ENCODE data around the gene GDF10. TPM values are rescaled to one million over a fixed set of nuclear protein-coding genes. Genes with fewer than 3 reads are reported as not detected.

GDF10 gene
- polyA plus RNA-seq, 1 of the 3 experiments (the other 2 are of a cell fraction) = 0.02 TPM

DNA sequence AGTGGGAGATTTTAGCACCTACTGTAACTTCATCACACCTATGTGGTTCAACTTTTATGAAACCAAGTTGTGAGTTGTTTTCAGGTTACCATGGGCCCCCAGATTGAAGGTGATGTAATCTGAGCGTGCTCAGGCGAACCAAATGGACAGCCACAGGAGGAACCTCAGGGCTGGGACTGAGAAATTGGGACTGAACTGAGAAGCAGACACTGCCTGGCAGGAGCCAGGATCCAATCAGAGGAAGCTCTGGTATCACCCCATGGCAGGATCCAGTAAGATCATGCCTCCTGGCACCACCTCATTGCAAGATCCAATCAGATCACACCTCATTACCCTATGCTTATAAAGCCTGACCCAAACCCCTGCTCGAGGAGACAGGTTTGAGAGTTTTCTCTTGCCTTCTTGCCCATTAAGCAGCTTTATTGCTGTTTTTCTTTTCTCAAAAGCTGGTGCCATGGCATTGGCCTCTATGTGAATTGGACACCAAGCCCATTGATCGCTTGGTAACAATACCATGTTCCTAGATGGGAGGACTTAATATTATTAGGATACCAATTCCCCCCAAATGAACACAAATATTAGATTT is 43.2 kb upstream of the GDF10 start:
- H3K9ac ChIP-seq = no peak overlapping the region
- no peak overlapping the region for H2AFZ ChIP-seq (ENCODE audit: low read depth)
- H3K9me2 ChIP-seq = no peaks in the 10 kb centered on the region
- no peak for DNase-seq
- H3F3A ChIP-seq (replicated peaks; ENCODE audit: insufficient read depth) = no peaks in the 10 kb centered on the region
- WGBS (ENCODE audit: low lambda C conversion rate) = 8% methylated on average over 3 of the region's 4 CpGs
- POLR2A ChIA-PET = no interaction called here
- no peaks in the 10 kb centered on the region for H3K9me3 ChIP-seq
- no peaks in the 10 kb centered on the region for H3K36me3 ChIP-seq (replicated peaks in 1 of 2; ENCODE audit: control insufficient read depth in 1 of 2, insufficient read depth in 2 of 2, low read length in 1 of 2)
- TF ChIP-seq NFIC (IDR thresholded peaks at IDR 0.05; ENCODE audit: borderline replicate concordance) (no peak), RFX5 (IDR thresholded peaks at IDR 0.05; ENCODE audit: low read length) (no peak), MXI1 (IDR thresholded peaks at IDR 0.05; ENCODE audit: low read depth, low read length) (no peak), YY1 (IDR thresholded peaks at IDR 0.05; ENCODE audit: low read depth) (no peak), RXRA (IDR thresholded peaks at IDR 0.05; ENCODE audit: borderline replicate concordance, low read depth) (no peak), NRF1 (IDR thresholded peaks at IDR 0.05; ENCODE audit: low read depth, low read length) (no peak), FOSL2 (IDR thresholded peaks at IDR 0.05; ENCODE audit: borderline replicate concordance, low read depth) (no peak), TCF12 (IDR thresholded peaks at IDR 0.05) (no peak), SIN3A (IDR thresholded peaks at IDR 0.05; ENCODE audit: borderline replicate concordance, low read depth, low read length) (no peak), CHD2 (IDR thresholded peaks at IDR 0.05; ENCODE audit: low read length, partially characterized antibody) (no peak), POLR2AphosphoS5 (IDR thresholded peaks at IDR 0.05; ENCODE audit: low read depth, low read length) (no peak), EZH2phosphoT487 (IDR thresholded peaks at IDR 0.05; ENCODE audit: borderline replicate concordance, low read depth) (no peak), TAF1 (IDR thresholded peaks at IDR 0.05; ENCODE audit: borderline replicate concordance, low read depth, low read length) (no peak)
- TF ChIP-seq, protein P1, sequence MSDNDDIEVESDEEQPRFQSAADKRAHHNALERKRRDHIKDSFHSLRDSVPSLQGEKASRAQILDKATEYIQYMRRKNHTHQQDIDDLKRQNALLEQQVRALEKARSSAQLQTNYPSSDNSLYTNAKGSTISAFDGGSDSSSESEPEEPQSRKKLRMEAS (IDR thresholded peaks at IDR 0.05; ENCODE audit: low read depth) = no peak
- TF ChIP-seq, protein P2, sequence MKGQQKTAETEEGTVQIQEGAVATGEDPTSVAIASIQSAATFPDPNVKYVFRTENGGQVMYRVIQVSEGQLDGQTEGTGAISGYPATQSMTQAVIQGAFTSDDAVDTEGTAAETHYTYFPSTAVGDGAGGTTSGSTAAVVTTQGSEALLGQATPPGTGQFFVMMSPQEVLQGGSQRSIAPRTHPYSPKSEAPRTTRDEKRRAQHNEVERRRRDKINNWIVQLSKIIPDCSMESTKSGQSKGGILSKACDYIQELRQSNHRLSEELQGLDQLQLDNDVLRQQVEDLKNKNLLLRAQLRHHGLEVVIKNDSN (IDR thresholded peaks at IDR 0.05; ENCODE audit: borderline replicate concordance, low read depth) = no peak
- no peaks in the 10 kb centered on the region for H4K20me1 ChIP-seq (ENCODE audit: insufficient read depth)
- peaks cover 0 to 30% of the 10 kb centered on the region in 2 experiments; a peak in 1 of 4 replicates for H3K4me1 ChIP-seq (ENCODE audit: control insufficient read depth in 1 of 2, insufficient read depth in 2 of 2, low read depth in 1 of 2, low read length in 1 of 2)
- CTCF ChIA-PET = no interaction called here
- H3K27me3 ChIP-seq (ENCODE audit: insufficient read depth) = no peaks in the 10 kb centered on the region
- no peak overlapping the region for H3K4me3 ChIP-seq (ENCODE audit: low read depth in 2 of 2, low read length in 1 of 2)
- no peak overlapping the region for H3K4me2 ChIP-seq
- H3K79me2 ChIP-seq (ENCODE audit: insufficient read depth) = no peaks in the 10 kb centered on the region
- H3K27ac ChIP-seq (ENCODE audit: low read depth in 2 of 2, low read length in 1 of 2) = no peak overlapping the region

DNA sequence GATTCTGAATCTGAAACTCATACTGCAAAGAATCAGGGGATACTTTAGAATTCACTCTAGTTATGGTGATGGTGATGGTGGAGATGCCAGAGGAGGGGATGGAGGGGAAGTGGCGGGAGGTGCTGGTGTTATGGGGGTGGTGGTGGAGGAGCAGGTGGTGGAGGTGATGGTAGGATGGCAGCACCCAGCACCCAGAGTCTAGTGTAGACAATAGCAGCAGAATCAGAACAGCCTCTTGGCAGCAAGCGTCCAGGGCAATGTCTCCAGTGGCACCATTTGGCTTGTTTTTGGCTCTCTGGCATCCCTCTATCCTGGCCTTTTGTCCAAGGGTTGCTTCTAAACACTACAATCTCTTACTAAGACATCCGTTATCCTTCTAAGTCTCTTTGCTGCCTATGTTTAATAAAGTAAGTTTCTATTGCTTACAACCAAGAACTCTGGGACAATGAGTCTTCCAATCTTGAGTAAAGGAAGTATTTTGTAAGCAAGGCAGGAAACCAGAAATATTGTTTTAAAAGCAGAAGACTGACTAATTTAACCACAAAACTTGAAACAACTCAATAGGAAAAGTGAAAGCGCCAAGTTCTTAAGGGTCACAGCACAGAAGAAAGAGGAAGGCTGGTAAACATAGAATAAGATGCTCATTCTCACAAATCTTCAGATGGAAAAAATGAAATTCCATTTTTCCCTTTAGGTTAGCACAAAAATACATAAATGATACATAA is 42.4 kb upstream of the GDF10 start:
- Histone ChIP-seq H3K4me1 (ENCODE audit: control insufficient read depth in 1 of 2, insufficient read depth in 2 of 2, low read depth in 1 of 2, low read length in 1 of 2) (peaks cover 0 to 30% of the 10 kb centered on the region in 2 experiments; a peak in 1 of 4 replicates), H3K9me3 (no peaks in the 10 kb centered on the region), H3K9ac (no peak overlapping the region), H3K9me2 (no peaks in the 10 kb centered on the region), H3K27ac (ENCODE audit: low read depth in 2 of 2, low read length in 1 of 2) (no peak overlapping the region), H2AFZ (ENCODE audit: low read depth) (no peak overlapping the region), H3K36me3 (replicated peaks in 1 of 2; ENCODE audit: control insufficient read depth in 1 of 2, insufficient read depth in 2 of 2, low read length in 1 of 2) (no peaks in the 10 kb centered on the region), H3K4me3 (ENCODE audit: low read depth in 2 of 2, low read length in 1 of 2) (no peak overlapping the region), H3F3A (replicated peaks; ENCODE audit: insufficient read depth) (no peaks in the 10 kb centered on the region), H3K79me2 (ENCODE audit: insufficient read depth) (no peaks in the 10 kb centered on the region), H3K27me3 (ENCODE audit: insufficient read depth) (no peaks in the 10 kb centered on the region), H4K20me1 (ENCODE audit: insufficient read depth) (no peaks in the 10 kb centered on the region), H3K4me2 (no peak overlapping the region)
- TF ChIP-seq SMC3 (IDR thresholded peaks at IDR 0.05; ENCODE audit: low read depth, low read length) = no peak
- no peak for TF ChIP-seq ELF1 (IDR thresholded peaks at IDR 0.05)
- no peak for TF ChIP-seq FOXJ3 (CRISPR knock-in tag; IDR thresholded peaks at IDR 0.05)
- TF ChIP-seq, protein P3, sequence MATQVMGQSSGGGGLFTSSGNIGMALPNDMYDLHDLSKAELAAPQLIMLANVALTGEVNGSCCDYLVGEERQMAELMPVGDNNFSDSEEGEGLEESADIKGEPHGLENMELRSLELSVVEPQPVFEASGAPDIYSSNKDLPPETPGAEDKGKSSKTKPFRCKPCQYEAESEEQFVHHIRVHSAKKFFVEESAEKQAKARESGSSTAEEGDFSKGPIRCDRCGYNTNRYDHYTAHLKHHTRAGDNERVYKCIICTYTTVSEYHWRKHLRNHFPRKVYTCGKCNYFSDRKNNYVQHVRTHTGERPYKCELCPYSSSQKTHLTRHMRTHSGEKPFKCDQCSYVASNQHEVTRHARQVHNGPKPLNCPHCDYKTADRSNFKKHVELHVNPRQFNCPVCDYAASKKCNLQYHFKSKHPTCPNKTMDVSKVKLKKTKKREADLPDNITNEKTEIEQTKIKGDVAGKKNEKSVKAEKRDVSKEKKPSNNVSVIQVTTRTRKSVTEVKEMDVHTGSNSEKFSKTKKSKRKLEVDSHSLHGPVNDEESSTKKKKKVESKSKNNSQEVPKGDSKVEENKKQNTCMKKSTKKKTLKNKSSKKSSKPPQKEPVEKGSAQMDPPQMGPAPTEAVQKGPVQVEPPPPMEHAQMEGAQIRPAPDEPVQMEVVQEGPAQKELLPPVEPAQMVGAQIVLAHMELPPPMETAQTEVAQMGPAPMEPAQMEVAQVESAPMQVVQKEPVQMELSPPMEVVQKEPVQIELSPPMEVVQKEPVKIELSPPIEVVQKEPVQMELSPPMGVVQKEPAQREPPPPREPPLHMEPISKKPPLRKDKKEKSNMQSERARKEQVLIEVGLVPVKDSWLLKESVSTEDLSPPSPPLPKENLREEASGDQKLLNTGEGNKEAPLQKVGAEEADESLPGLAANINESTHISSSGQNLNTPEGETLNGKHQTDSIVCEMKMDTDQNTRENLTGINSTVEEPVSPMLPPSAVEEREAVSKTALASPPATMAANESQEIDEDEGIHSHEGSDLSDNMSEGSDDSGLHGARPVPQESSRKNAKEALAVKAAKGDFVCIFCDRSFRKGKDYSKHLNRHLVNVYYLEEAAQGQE (IDR thresholded peaks at IDR 0.05; ENCODE audit: low read depth, low read length) = no peak
- TF ChIP-seq, protein P2 (IDR thresholded peaks at IDR 0.05; ENCODE audit: borderline replicate concordance, low read depth) = no peak
- TF ChIP-seq, protein P1 (IDR thresholded peaks at IDR 0.05; ENCODE audit: low read depth) = no peak
- no peak for TF ChIP-seq RCOR1 (IDR thresholded peaks at IDR 0.05; ENCODE audit: low read length)
- no peak for TF ChIP-seq GABPA (IDR thresholded peaks at IDR 0.05; ENCODE audit: low read depth)
- TF ChIP-seq NFIC (IDR thresholded peaks at IDR 0.05; ENCODE audit: borderline replicate concordance) = no peak
- DNase-seq = no peak
- ChIA-PET CTCF (interaction anchor here (1.2 kb wide), 1 partner anchor 62 kb away, joined by 3 read pairs; no protein-coding TSS in a partner anchor), POLR2A (no interaction called here)
- 39% methylated on average over 4 of the region's 4 CpGs for WGBS (ENCODE audit: low lambda C conversion rate)
